Hepatocyte (in vitro differentiated cells): Measurements from ENCODE around the gene OLFM1. TPM values are rescaled to one million over a fixed set of nuclear protein-coding genes. Genes with fewer than 3 reads are reported as not detected.

ENCODE experiments used
- DNase-seq: peaks from one replicate; pipeline ENCODE4 v3.0.0-alpha.2; 2016; ENCODE audit warnings: low spot score
- H2AFZ ChIP-seq: fragments of 200-600 bp; sonication (generic); 2 replicates; pipeline ENCODE4 v1.6.0; 2016; ENCODE audit warnings: antibody characterized with exemption, mild to moderate bottlenecking
- H3K27ac ChIP-seq: fragments of 200-600 bp; sonication (generic); 2 replicates; pipeline ENCODE4 v1.5.1; 2016; ENCODE audit warnings: mild to moderate bottlenecking
- H3K27me3 ChIP-seq: fragments of 200-600 bp; sonication (generic); 2 replicates; pipeline ENCODE4 v1.6.1; 2016
- H3K36me3 ChIP-seq: fragments of 200-600 bp; sonication (generic); replicated peaks from 2 replicates; pipeline ENCODE4 v1.5.1; 2016; ENCODE audit warnings: low read depth; ENCODE audit not compliant: insufficient read depth
- H3K4me1 ChIP-seq: fragments of 200-600 bp; sonication (generic); 2 replicates; pipeline ENCODE4 v1.5.1; 2016; ENCODE audit warnings: mild to moderate bottlenecking, moderate library complexity; ENCODE audit not compliant: insufficient read depth
- H3K4me2 ChIP-seq: fragments of 200-600 bp; sonication (generic); 2 replicates; pipeline ENCODE4 v1.6.0; 2016
- H3K4me3 ChIP-seq: fragments of 200-600 bp; sonication (generic); 2 replicates; pipeline ENCODE4 v1.5.1; 2016; ENCODE audit warnings: mild to moderate bottlenecking
- H3K79me2 ChIP-seq: fragments of 200-600 bp; sonication (generic); 2 replicates; pipeline ENCODE4 v1.6.0; 2017; ENCODE audit warnings: mild to moderate bottlenecking
- H3K9me2 ChIP-seq: fragments of 200-600 bp; sonication (generic); replicated peaks from 2 replicates; pipeline ENCODE4 v1.6.0; 2017; ENCODE audit warnings: mild to moderate bottlenecking; ENCODE audit not compliant: insufficient read depth
- H3K9me3 ChIP-seq: fragments of 200-600 bp; sonication (generic); 2 replicates; pipeline ENCODE4 v1.5.1; 2016; ENCODE audit warnings: low read depth, mild to moderate bottlenecking
- H4K20me1 ChIP-seq: fragments of 200-600 bp; sonication (generic); 2 replicates; pipeline ENCODE4 v1.6.0; 2016; ENCODE audit warnings: mild to moderate bottlenecking; ENCODE audit not compliant: insufficient read depth, poor library complexity, severe bottlenecking
- CTCF ChIP-seq: fragments of 200-600 bp; sonication (generic); IDR thresholded peaks from 2 replicates; pipeline ENCODE4 v1.5.1; 2016; ENCODE audit warnings: antibody characterized with exemption, mild to moderate bottlenecking; ENCODE audit not compliant: poor library complexity
- EZH2 ChIP-seq: fragments of 200-600 bp; sonication (generic); IDR thresholded peaks from 2 replicates; pipeline ENCODE4 v1.6.1; 2016; ENCODE audit warnings: antibody characterized with exemption, mild to moderate bottlenecking, borderline replicate concordance
- EZH2phosphoT487 ChIP-seq: fragments of 200-600 bp; sonication (generic); IDR thresholded peaks from one replicate; pipeline ENCODE4 v1.6.1; 2018; ENCODE audit warnings: antibody characterized with exemption, mild to moderate bottlenecking, low read depth, moderate library complexity; ENCODE audit not compliant: unreplicated experiment, severe bottlenecking
- WGBS: methylation state at CpG from one replicate; pipeline ENCODE4 v1.1.6; 2016; ENCODE audit warnings: low lambda C conversion rate; ENCODE audit errors: missing lambda C conversion rate; 5-methylcytosine and 5-hydroxymethylcytosine counted together
- polyA plus RNA-seq: library from polyadenylated mRNA; unstranded; fragments of >200 nt; fragmentation: Nextera tagmentation; extraction: Ambion mirVana; gene quantifications from 2 replicates; pipeline ENCODE4 v1.2.1, GENCODE V29; 2016
- total RNA-seq: library from RNA; depleted of rRNA; stranded (reverse); fragments of >200 nt; gene quantifications from 2 replicates; pipeline ENCODE4 v1.2.3, GENCODE V29; 2014

The OLFM1 gene
- total and polyA plus RNA-seq, 2 experiments from 2014 or later: 0.94 to 4.8 TPM

DNA sequence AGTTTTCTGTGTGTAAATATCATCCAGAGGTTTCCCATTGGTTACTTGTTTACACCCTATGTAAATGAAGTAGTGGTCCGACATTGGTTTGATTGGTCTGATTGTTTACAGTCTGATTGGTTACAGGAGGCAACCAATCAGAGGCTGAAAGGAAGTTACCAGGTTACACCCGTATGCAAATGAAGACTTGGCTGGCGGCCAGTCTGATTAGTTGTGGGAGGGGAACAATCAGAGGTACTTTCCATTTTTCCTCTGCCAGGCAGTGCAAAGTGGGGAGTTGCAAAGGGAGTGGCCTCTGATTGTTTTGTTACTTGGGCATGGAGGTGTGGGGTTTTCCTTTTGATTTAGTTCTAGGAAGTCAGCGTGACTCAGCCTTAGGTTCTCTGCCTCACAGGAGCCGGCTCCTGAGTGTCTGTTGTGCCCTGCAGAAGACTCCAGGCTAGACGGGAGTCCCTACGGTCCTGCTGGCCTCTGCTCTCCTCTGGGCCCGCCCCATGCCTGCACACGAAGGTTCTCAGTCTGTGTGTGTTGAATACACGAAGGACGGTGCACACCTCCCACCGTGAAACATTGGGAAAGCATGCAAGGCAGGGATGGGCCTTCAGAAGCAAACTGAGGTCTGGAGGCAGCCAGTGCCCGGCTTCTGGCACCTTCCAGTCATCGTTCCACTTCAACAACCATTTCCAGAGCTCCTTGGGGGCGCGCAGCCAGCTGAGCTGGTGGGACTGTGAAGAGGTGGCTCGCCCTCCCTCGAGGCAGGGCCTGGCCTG is 42.9 kb downstream of the OLFM1 start:
- no peak for TF ChIP-seq EZH2
- no peak for TF ChIP-seq CTCF
- no peak for TF ChIP-seq EZH2phosphoT487
- H3K36me3 ChIP-seq: no peaks in the 10 kb centered on the region
- no peaks in the 10 kb centered on the region for H4K20me1 ChIP-seq
- H3K4me2 ChIP-seq: no peak overlapping the region
- 87% methylated on average over 18 of the region's 18 CpGs for WGBS
- H3K9me3 ChIP-seq: no peaks in the 10 kb centered on the region
- DNase-seq: no peak
- no peak overlapping the region for H3K27ac ChIP-seq
- no peaks in the 10 kb centered on the region for H3K79me2 ChIP-seq
- no peaks in the 10 kb centered on the region for H3K9me2 ChIP-seq
- H3K4me1 ChIP-seq: no peaks in the 10 kb centered on the region
- H3K4me3 ChIP-seq: no peak overlapping the region
- no peaks in the 10 kb centered on the region for H3K27me3 ChIP-seq
- H2AFZ ChIP-seq: no peak overlapping the region

- Histone ChIP-seq H3K36me3 (no peaks in the 10 kb centered on the region), H3K79me2 (no peaks in the 10 kb centered on the region), H4K20me1 (no peaks in the 10 kb centered on the region), H3K4me2 (no peak overlapping the region), H3K9me3 (no peaks in the 10 kb centered on the region), H3K27me3 (no peaks in the 10 kb centered on the region), H2AFZ (no peak overlapping the region), H3K9me2 (no peaks in the 10 kb centered on the region), H3K4me1 (no peaks in the 10 kb centered on the region), H3K27ac (no peak overlapping the region), H3K4me3 (no peak overlapping the region)
- no peak for TF ChIP-seq EZH2phosphoT487
- TF ChIP-seq CTCF: no peak
- 95% methylated on average over 8 of the region's 8 CpGs for WGBS
- no peak for DNase-seq
These were observed 44.0 kb downstream of the OLFM1 start for GRCh38 chr9:135131488-135131887.

GRCh38 chr9:135132008-135132407 is 44.5 kb downstream of the OLFM1 start:
- Histone ChIP-seq H3K27ac (no peak overlapping the region), H3K36me3 (no peaks in the 10 kb centered on the region), H2AFZ (no peak overlapping the region), H3K4me2 (no peak overlapping the region), H3K4me1 (no peaks in the 10 kb centered on the region), H3K27me3 (no peaks in the 10 kb centered on the region), H3K9me2 (no peaks in the 10 kb centered on the region), H3K79me2 (no peaks in the 10 kb centered on the region), H3K4me3 (no peak overlapping the region), H3K9me3 (no peaks in the 10 kb centered on the region), H4K20me1 (no peaks in the 10 kb centered on the region)
- 87% methylated on average over 18 of the region's 18 CpGs for WGBS
- TF ChIP-seq CTCF (no peak), EZH2phosphoT487 (no peak), EZH2 (no peak)
- DNase-seq: no peak
